ENCODE data around the gene MORN5.

DNA sequence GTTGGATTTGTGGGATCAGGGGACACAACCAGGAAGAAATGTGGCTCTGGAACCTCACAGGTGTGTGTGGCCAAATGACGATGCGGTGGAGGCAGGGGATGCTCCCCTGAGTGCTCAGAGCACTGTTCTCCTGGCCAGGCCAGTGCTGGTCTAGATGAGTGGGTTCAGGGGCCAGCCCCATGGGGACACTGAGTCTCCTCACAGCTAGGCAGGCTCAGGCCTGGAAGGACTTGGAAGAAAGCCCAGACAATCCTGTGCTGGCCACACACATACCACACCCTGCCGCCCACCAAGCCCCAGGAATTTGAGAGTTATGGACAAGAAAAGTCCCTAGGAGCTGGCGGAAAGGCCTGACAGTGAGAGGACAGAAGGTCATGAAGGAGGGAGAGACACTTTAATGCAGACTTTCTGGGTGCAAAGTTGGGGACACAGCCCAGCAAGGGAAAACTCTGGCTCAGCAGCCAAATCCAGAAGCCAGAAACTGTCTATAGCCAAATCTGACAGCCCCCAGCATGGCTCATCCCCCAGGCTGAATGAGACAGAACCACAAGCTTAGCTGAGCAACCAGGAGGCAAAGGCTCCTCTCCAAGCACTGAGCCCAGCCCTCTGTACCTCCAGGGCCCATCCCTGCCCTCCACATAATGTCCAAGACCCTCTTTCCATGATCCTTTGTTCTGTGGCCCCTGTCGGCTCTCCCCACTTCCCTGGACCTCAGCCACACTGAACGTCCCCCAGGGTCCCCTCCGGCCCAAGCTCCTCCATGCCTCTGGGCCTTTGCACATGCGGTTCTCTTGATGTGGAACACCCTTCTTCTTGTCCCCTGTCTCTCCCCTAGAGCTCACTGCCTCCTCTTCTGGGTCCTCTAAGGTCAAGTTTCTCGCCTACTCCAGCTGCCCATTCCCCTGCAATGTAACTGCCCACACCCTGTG lies 46.7 kb downstream of the MORN5 start:
- TF ChIP-seq, protein P1, sequence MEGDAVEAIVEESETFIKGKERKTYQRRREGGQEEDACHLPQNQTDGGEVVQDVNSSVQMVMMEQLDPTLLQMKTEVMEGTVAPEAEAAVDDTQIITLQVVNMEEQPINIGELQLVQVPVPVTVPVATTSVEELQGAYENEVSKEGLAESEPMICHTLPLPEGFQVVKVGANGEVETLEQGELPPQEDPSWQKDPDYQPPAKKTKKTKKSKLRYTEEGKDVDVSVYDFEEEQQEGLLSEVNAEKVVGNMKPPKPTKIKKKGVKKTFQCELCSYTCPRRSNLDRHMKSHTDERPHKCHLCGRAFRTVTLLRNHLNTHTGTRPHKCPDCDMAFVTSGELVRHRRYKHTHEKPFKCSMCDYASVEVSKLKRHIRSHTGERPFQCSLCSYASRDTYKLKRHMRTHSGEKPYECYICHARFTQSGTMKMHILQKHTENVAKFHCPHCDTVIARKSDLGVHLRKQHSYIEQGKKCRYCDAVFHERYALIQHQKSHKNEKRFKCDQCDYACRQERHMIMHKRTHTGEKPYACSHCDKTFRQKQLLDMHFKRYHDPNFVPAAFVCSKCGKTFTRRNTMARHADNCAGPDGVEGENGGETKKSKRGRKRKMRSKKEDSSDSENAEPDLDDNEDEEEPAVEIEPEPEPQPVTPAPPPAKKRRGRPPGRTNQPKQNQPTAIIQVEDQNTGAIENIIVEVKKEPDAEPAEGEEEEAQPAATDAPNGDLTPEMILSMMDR (conservative IDR thresholded peaks at IDR 0.05; ENCODE audit: low read length) = no peak
- no peak for TF ChIP-seq EZH2phosphoT487 (IDR thresholded peaks at IDR 0.05; ENCODE audit: borderline replicate concordance)

Measured in Loucy (cell line).